CD14-positive monocyte (primary cell): ENCODE data around the gene NIPAL4. TPM values are rescaled to one million over a fixed set of nuclear protein-coding genes. Genes with fewer than 3 reads are reported as not detected.
A peak's percentile ranks its signal among the peaks of the same experiment; 100 is the strongest.

Experiments used
- DNase-seq, 3 donors: peaks; one replicate each; pipeline ENCODE4 v3.0.0-alpha.2; 2011 to 2022
- H2AFZ ChIP-seq: 2 replicates; pipeline ENCODE4 v1.6.0; 2012; ENCODE audit warnings: mild to moderate bottlenecking, low read depth, low read length, inconsistent platforms; ENCODE audit not compliant: insufficient read depth, poor library complexity, severe bottlenecking
- H3K27ac ChIP-seq, 2 donors: 1 replicate in 1 of 2; 2 replicates in 1 of 2; pipeline ENCODE4 v1.5.1; 2012 to 2013; ENCODE audit warnings: low read length in 2 of 2, control low read depth in 1 of 2, inconsistent platforms in 1 of 2, low read depth in 1 of 2, mild to moderate bottlenecking in 1 of 2
- H3K27me3 ChIP-seq, 2 donors: one replicate each; pipeline versions ENCODE4 v1.6.0 to v1.6.1; 2011 to 2013; ENCODE audit warnings: low read length in 2 of 2; ENCODE audit not compliant: control insufficient read depth in 2 of 2, insufficient read depth in 2 of 2
- H3K36me3 ChIP-seq, 2 donors: replicated peaks in 1 of 2; 1 replicate in 1 of 2; 2 replicates in 1 of 2; pipeline versions ENCODE4 v1.5.1 to v1.6.1; 2012 to 2013; ENCODE audit warnings: low read length in 2 of 2, control low read depth in 1 of 2, inconsistent platforms in 1 of 2, mild to moderate bottlenecking in 1 of 2; ENCODE audit not compliant: insufficient read depth in 2 of 2, control insufficient read depth in 1 of 2
- H3K4me1 ChIP-seq, 2 donors: 1 replicate in 1 of 2; 2 replicates in 1 of 2; pipeline versions ENCODE4 v1.5.1 to v1.6.1; 2012 to 2013; ENCODE audit warnings: low read length in 2 of 2, control low read depth in 1 of 2, inconsistent platforms in 1 of 2, mild to moderate bottlenecking in 1 of 2, moderate library complexity in 1 of 2; ENCODE audit not compliant: insufficient read depth in 2 of 2, control insufficient read depth in 1 of 2
- H3K4me2 ChIP-seq: replicated peaks from 2 replicates; pipeline ENCODE3; 2012; ENCODE audit warnings: low read length, moderate library complexity, mild to moderate bottlenecking; ENCODE audit not compliant: poor library complexity, severe bottlenecking; ENCODE audit errors: extremely low read depth
- H3K4me3 ChIP-seq, 3 experiments: fragments of 200-600 bp in 1 of 3; sonication (generic) in 1 of 3; replicated peaks in 1 of 3; 1 replicate in 2 of 3; 2 replicates in 1 of 3; pipeline ENCODE4 v1.5.1; 2011 to 2013; ENCODE audit warnings: low read length in 3 of 3, mild to moderate bottlenecking in 3 of 3, control low read depth in 2 of 3, low read depth in 2 of 3, inconsistent platforms in 1 of 3, moderate library complexity in 1 of 3
- H3K79me2 ChIP-seq: 2 replicates; pipeline ENCODE4 v1.6.0; 2012; ENCODE audit warnings: mild to moderate bottlenecking, control low read depth, inconsistent platforms, low read length, moderate library complexity; ENCODE audit not compliant: insufficient read depth
- H3K9ac ChIP-seq: 2 replicates; pipeline ENCODE4 v1.6.0; 2017; ENCODE audit warnings: low read length, mild to moderate bottlenecking; ENCODE audit not compliant: insufficient read depth, poor library complexity, severe bottlenecking
- H3K9me3 ChIP-seq, 2 donors: replicated peaks in 1 of 2; 1 replicate in 1 of 2; 2 replicates in 1 of 2; pipeline versions ENCODE4 v1.5.1 to v1.6.1; 2012 to 2013; ENCODE audit warnings: low read length in 2 of 2, control low read depth in 1 of 2; ENCODE audit not compliant: control insufficient read depth in 1 of 2, insufficient read depth in 1 of 2
- H4K20me1 ChIP-seq: 2 replicates; pipeline ENCODE4 v1.6.0; 2012; ENCODE audit warnings: mild to moderate bottlenecking, low read length, control low read depth, moderate library complexity; ENCODE audit not compliant: insufficient read depth
- H3K27ac Mint-ChIP-seq, 7 donors: one replicate each; pipeline ENCODE4 v1.8.0; 2020; ENCODE audit warnings: mild to moderate bottlenecking in 7 of 7, mixed read lengths in 7 of 7, moderate library complexity in 6 of 7, inconsistent platforms in 2 of 7
- H3K27me3 Mint-ChIP-seq, 3 donors: one replicate each; pipeline ENCODE4 v1.8.0; 2021 to 2022; ENCODE audit warnings: low read depth in 3 of 3, mild to moderate bottlenecking in 3 of 3, mixed read lengths in 3 of 3, moderate library complexity in 3 of 3, inconsistent platforms in 1 of 3
- H3K36me3 Mint-ChIP-seq, 2 donors: one replicate each; pipeline ENCODE4 v1.8.0; 2020; ENCODE audit warnings: mixed read lengths in 2 of 2, inconsistent platforms in 1 of 2, mild to moderate bottlenecking in 1 of 2
- H3K4me1 Mint-ChIP-seq: one replicate; pipeline ENCODE4 v1.8.0; 2020; ENCODE audit warnings: mild to moderate bottlenecking, mixed read lengths
- H3K4me3 Mint-ChIP-seq, 2 donors: one replicate each; pipeline ENCODE4 v1.8.0; 2020; ENCODE audit warnings: mild to moderate bottlenecking in 2 of 2, mixed read lengths in 2 of 2, moderate library complexity in 1 of 2
- H3K9me3 Mint-ChIP-seq, 7 donors: one replicate each; pipeline ENCODE4 v1.8.0; 2020 to 2022; ENCODE audit warnings: mixed read lengths in 7 of 7, mild to moderate bottlenecking in 6 of 7, moderate library complexity in 6 of 7, inconsistent platforms in 2 of 7
- WGBS: methylation state at CpG from one replicate; pipeline ENCODE4 v1.1.5; 2013; ENCODE audit warnings: missing lambda C conversion rate; ENCODE audit not compliant: insufficient coverage; 5-methylcytosine and 5-hydroxymethylcytosine counted together
- intact Hi-C, 2 donors: fragments of 100-400 bp; cut with micrococcal nuclease; formaldehyde crosslinking; loops; one replicate each; pipeline versions ENCODE4 v1.15.0 to v1.15.1; 2023
- polyA plus RNA-seq, 3 donors: library from polyadenylated mRNA; depleted of rRNA in 1 of 3; unstranded in 2 of 3; stranded (reverse) in 1 of 3; fragments of 300-500 nt in 2 of 3; fragments of >200 nt in 1 of 3; fragmentation: Illumina TruSeq in 2 of 3; gene quantifications; 1 replicate in 2 of 3; 2 replicates in 1 of 3; pipeline ENCODE4 v1.2.3, GENCODE V29; 2012 to 2021
- TF ChIP-seq, protein P1 (sequence below): fragments of 200-600 bp; IDR thresholded peaks from one replicate; pipeline ENCODE4 v1.8.0; 2022; ENCODE audit warnings: antibody characterized with exemption, mild to moderate bottlenecking

NIPAL4 gene
- polyA plus RNA-seq, 3 donors: 0.04 to 2.3 TPM; not detected in 1

DNA sequence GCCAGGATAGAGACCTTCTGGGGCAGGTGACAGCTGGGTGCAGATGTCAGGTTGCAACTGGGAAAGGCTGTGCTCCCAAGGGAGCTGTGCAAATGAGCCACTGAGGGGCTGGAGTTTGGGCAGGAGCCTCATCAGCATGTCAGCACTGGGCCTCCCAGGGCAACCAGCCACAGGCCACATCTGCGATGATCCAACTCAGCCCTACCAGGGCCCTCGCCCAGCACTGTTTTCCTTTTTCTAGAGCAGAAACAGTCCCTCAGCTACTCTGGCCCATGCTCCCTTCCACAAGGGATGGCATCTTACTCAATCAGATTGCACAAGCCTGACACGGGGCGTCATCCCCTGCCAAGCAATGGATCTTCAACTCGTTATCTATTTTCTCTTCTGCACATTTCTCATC is 24.8 kb downstream of the NIPAL4 start:
- H3K27ac Mint-ChIP-seq: peak overlapping the region in 5 of 7 donors; percentile 45 to 81 (median 72)
- DNase-seq: peak; percentile 62 to 82 (median 65)
- H3K27me3 ChIP-seq: no peaks in the 10 kb centered on the region
- H3K79me2 ChIP-seq: no peaks in the 10 kb centered on the region
- H3K4me1 Mint-ChIP-seq: peaks cover 24% of the 10 kb centered on the region
- no peak overlapping the region for H3K4me3 Mint-ChIP-seq
- TF ChIP-seq, protein P1, sequence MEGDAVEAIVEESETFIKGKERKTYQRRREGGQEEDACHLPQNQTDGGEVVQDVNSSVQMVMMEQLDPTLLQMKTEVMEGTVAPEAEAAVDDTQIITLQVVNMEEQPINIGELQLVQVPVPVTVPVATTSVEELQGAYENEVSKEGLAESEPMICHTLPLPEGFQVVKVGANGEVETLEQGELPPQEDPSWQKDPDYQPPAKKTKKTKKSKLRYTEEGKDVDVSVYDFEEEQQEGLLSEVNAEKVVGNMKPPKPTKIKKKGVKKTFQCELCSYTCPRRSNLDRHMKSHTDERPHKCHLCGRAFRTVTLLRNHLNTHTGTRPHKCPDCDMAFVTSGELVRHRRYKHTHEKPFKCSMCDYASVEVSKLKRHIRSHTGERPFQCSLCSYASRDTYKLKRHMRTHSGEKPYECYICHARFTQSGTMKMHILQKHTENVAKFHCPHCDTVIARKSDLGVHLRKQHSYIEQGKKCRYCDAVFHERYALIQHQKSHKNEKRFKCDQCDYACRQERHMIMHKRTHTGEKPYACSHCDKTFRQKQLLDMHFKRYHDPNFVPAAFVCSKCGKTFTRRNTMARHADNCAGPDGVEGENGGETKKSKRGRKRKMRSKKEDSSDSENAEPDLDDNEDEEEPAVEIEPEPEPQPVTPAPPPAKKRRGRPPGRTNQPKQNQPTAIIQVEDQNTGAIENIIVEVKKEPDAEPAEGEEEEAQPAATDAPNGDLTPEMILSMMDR: no peak
- H3K4me1 ChIP-seq: peaks cover 18 to 19% of the 10 kb centered on the region in 2 donors
- intact Hi-C loops: no loop called here
- no peaks in the 10 kb centered on the region for H3K9me3 ChIP-seq
- peaks cover 0 to 4% (median 1%) of the 10 kb centered on the region in 3 donors for H3K27me3 Mint-ChIP-seq
- H3K36me3 ChIP-seq: peaks cover 45 to 88% of the 10 kb centered on the region in 2 donors
- H2AFZ ChIP-seq: no peak overlapping the region
- peaks cover 0 to 4% (median 0%) of the 10 kb centered on the region in 7 donors for H3K9me3 Mint-ChIP-seq
- H3K4me2 ChIP-seq: no peak overlapping the region
- peak overlapping the region in 1 of 2 donors; percentile 30 for H3K27ac ChIP-seq
- peaks cover 19% of the 10 kb centered on the region for H4K20me1 ChIP-seq
- no peak overlapping the region for H3K4me3 ChIP-seq
- peaks cover 85 to 87% of the 10 kb centered on the region in 2 donors for H3K36me3 Mint-ChIP-seq
- 6% methylated on average over 5 of the region's 5 CpGs for WGBS
- H3K9ac ChIP-seq: no peak overlapping the region

DNA sequence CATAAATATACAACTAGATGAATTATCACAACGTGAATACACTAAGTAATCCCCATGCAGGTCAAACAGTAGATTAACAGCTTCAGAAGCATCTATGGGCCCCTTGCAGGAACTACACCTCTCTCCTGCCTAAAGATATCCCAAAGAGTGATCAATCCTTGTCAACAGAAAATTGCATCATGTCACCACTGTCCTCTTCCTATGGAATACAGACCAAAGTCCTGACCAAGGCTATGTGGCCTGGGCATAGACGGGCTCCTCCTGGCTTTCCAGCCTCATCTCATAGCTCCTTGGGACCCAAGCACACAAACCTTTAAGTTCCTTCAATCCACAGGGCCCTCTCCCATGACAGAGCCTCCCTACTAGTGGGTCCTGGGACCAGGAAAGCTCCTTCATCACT is 25.3 kb downstream of the NIPAL4 start:
- DNase-seq: no peak
- H3K4me3 Mint-ChIP-seq: no peak overlapping the region

More for the DNA sequence above, 25.3 kb downstream of the NIPAL4 start:
- Mint-ChIP-seq H3K27me3 (peaks cover 0 to 4% (median 1%) of the 10 kb centered on the region in 3 donors), H3K9me3 (peaks cover 0 to 4% (median 0%) of the 10 kb centered on the region in 7 donors), H3K27ac (peak overlapping the region in 6 of 7 donors; percentile 15 to 81 (median 58)), H3K36me3 (peaks cover 85 to 87% of the 10 kb centered on the region in 2 donors), H3K4me1 (peaks cover 24% of the 10 kb centered on the region)
- intact Hi-C loops: no loop called here
- TF ChIP-seq, protein P1: no peak
- H3K9me3 ChIP-seq: no peaks in the 10 kb centered on the region
- no peak overlapping the region for H3K9ac ChIP-seq
- no peak overlapping the region for H3K27ac ChIP-seq
- H2AFZ ChIP-seq: no peak overlapping the region
- no peak overlapping the region for H3K4me2 ChIP-seq
- H3K4me1 ChIP-seq: peaks cover 18 to 19% of the 10 kb centered on the region in 2 donors
- H3K36me3 ChIP-seq: peaks cover 50 to 88% of the 10 kb centered on the region in 2 donors
- H3K27me3 ChIP-seq: no peaks in the 10 kb centered on the region
- no peaks in the 10 kb centered on the region for H3K79me2 ChIP-seq
- 92% methylated on average over 2 of the region's 2 CpGs for WGBS
- no peak overlapping the region for H3K4me3 ChIP-seq
- peaks cover 19% of the 10 kb centered on the region for H4K20me1 ChIP-seq
